Natural killer cell (primary cell): Measurements from ENCODE around the gene TTLL11. TPM values are rescaled to one million over a fixed set of nuclear protein-coding genes. Genes with fewer than 3 reads are reported as not detected.
A peak's percentile ranks its signal among the peaks of the same experiment; 100 is the strongest.

Experiments used
- ATAC-seq, 3 donors: fragments of 150-1000 bp in 2 of 3; fragments of 200-7000 bp in 1 of 3; cut with Tn5 transposase; 1 replicate in 1 of 3; 2 replicates in 2 of 3; pipeline ENCODE4 v1.10.0; 2021; ENCODE audit warnings: mild to moderate bottlenecking in 2 of 3, moderate library complexity in 2 of 3
- DNase-seq, 2 donors: peaks; one replicate each; pipeline versions ENCODE4 v3.0.0 to v3.0.0-alpha.2; 2013 to 2021; ENCODE audit warnings: mixed read lengths in 1 of 2
- H3K27ac ChIP-seq: one replicate; pipeline ENCODE4 v1.5.1; 2013; ENCODE audit warnings: mild to moderate bottlenecking, low read length
- H3K27me3 ChIP-seq: one replicate; pipeline ENCODE4 v1.6.1; 2013; ENCODE audit warnings: low read length; ENCODE audit not compliant: control insufficient read depth, insufficient read depth
- H3K36me3 ChIP-seq: one replicate; pipeline ENCODE4 v1.6.1; 2013; ENCODE audit warnings: low read length; ENCODE audit not compliant: control insufficient read depth, insufficient read depth
- H3K4me1 ChIP-seq: one replicate; pipeline ENCODE4 v1.6.1; 2013; ENCODE audit warnings: low read length; ENCODE audit not compliant: control insufficient read depth, insufficient read depth
- H3K4me3 ChIP-seq: one replicate; pipeline ENCODE4 v1.5.1; 2013; ENCODE audit warnings: low read length
- H3K9me3 ChIP-seq: one replicate; pipeline ENCODE4 v1.6.1; 2013; ENCODE audit warnings: low read length; ENCODE audit not compliant: control insufficient read depth, insufficient read depth
- H3K27ac Mint-ChIP-seq, 2 donors: one replicate each; pipeline ENCODE4 v1.8.0; 2022; ENCODE audit warnings: mild to moderate bottlenecking in 2 of 2, mixed read lengths in 2 of 2, moderate library complexity in 1 of 2
- H3K27me3 Mint-ChIP-seq, 2 donors: one replicate each; pipeline ENCODE4 v1.8.0; 2022; ENCODE audit warnings: low read depth in 2 of 2, mixed read lengths in 2 of 2
- H3K36me3 Mint-ChIP-seq: one replicate; pipeline ENCODE4 v1.8.0; 2022; ENCODE audit warnings: mixed read lengths
- H3K4me1 Mint-ChIP-seq, 2 donors: one replicate each; pipeline ENCODE4 v1.8.0; 2022; ENCODE audit warnings: mixed read lengths in 2 of 2
- H3K4me3 Mint-ChIP-seq: one replicate; pipeline ENCODE4 v1.8.0; 2022; ENCODE audit warnings: mild to moderate bottlenecking, moderate library complexity, mixed read lengths
- H3K9me3 Mint-ChIP-seq, 2 donors: one replicate each; pipeline ENCODE4 v1.8.0; 2022; ENCODE audit warnings: mixed read lengths in 2 of 2
- CTCF ChIP-seq: fragments of 200-600 bp; IDR thresholded peaks from one replicate; pipeline ENCODE4 v1.8.0; 2022; ENCODE audit warnings: antibody characterized with exemption
- WGBS: methylation state at CpG from one replicate; pipeline ENCODE4 v1.1.7; 2013; ENCODE audit warnings: missing lambda C conversion rate; ENCODE audit not compliant: insufficient coverage; 5-methylcytosine and 5-hydroxymethylcytosine counted together
- intact Hi-C: fragments of 100-400 bp; cut with micrococcal nuclease; formaldehyde crosslinking; loops from one replicate; pipeline ENCODE4 v1.14.2; 2022
- total RNA-seq, 4 donors: library from RNA; stranded (reverse); fragments of 120-200 nt in 1 of 4; gene quantifications; one replicate each; pipeline versions ENCODE4 v1.2.3 to v1.2.4, GENCODE V29; 2013 to 2022

The TTLL11 gene
- total RNA-seq, 3 donors from 2014 or later (not counting 1 experiment from before 2014, with no cell fraction given) = 3.4 to 4.6 (median 3.6) TPM

DNA sequence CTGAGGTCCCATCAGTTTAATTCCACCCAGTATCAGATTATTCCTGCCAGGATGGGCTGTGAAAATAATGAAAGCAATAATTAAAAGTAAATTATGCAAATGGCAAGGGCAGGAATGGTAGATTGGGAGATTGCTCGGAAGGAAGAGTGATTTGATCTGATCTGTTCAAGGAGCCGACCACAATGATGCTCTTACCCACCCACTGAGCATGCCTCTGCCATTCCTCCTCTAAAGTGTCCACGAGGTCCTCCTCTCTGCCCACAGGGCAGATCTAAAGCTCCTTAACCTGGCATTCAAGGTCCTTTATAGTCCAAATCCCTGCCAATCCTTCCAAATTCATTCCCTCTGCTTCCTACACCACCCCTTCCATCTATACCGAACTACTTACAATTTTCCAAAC, 147.8 kb downstream of the TTLL11 start:
- DNase-seq (no peak), ATAC-seq (no peak)
- 82% methylated on average over 2 of the region's 4 CpGs for WGBS
- no peak overlapping the region for H3K27ac Mint-ChIP-seq
- H3K4me3 Mint-ChIP-seq = no peak overlapping the region
- no peak for TF ChIP-seq CTCF
- no peaks in the 10 kb centered on the region for H3K9me3 Mint-ChIP-seq
- H3K4me3 ChIP-seq = no peak overlapping the region
- H3K27ac ChIP-seq = no peak overlapping the region
- no peaks in the 10 kb centered on the region for H3K9me3 ChIP-seq
- no peaks in the 10 kb centered on the region for H3K27me3 Mint-ChIP-seq
- intact Hi-C loops = no loop called here
- H3K36me3 ChIP-seq = no peaks in the 10 kb centered on the region
- H3K4me1 ChIP-seq = no peaks in the 10 kb centered on the region
- H3K4me1 Mint-ChIP-seq = no peaks in the 10 kb centered on the region
- H3K36me3 Mint-ChIP-seq = no peaks in the 10 kb centered on the region
- no peaks in the 10 kb centered on the region for H3K27me3 ChIP-seq

DNA sequence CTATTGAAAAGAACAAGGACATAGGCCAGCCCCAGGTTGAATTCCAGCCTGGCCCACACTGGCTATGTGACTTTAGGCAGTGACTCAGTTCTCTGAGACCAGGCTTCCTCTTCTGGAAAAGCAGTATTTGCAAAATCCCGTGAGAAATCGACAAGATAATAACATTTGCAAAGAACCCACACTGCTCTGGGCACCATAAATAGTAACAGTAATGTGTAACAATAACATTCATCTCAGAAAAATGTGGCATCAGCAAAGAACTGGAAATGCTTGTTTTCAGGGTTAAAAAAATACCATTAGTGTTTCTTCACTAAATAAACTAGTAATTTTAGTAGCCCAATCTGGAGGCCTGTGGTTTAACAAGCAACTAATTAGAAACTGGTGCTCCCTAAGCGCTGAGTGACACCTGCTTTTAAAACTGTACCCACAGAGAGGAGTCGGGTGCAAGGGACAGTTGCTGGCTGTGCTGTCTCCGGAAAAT, 148.4 kb downstream of the TTLL11 start:
- intact Hi-C loops = no loop called here
- Histone ChIP-seq H3K4me3 (no peak overlapping the region), H3K27me3 (no peaks in the 10 kb centered on the region), H3K36me3 (no peaks in the 10 kb centered on the region), H3K9me3 (no peaks in the 10 kb centered on the region), H3K27ac (no peak overlapping the region), H3K4me1 (no peaks in the 10 kb centered on the region)
- Mint-ChIP-seq H3K27ac (no peak overlapping the region), H3K36me3 (no peaks in the 10 kb centered on the region), H3K27me3 (no peaks in the 10 kb centered on the region), H3K9me3 (no peaks in the 10 kb centered on the region), H3K4me3 (no peak overlapping the region), H3K4me1 (no peaks in the 10 kb centered on the region)
- DNase-seq = no peak
- ATAC-seq = no peak
- 83% methylated on average over 4 of the region's 5 CpGs for WGBS
- TF ChIP-seq CTCF = no peak

GRCh38 chr9:121943463-121943862, 149.6 kb downstream of the TTLL11 start:
- intact Hi-C loops = no loop called here
- Mint-ChIP-seq H3K27ac (no peak overlapping the region), H3K27me3 (no peaks in the 10 kb centered on the region), H3K36me3 (no peaks in the 10 kb centered on the region), H3K4me3 (no peak overlapping the region), H3K9me3 (no peaks in the 10 kb centered on the region), H3K4me1 (no peaks in the 10 kb centered on the region)
- Histone ChIP-seq H3K4me1 (no peaks in the 10 kb centered on the region), H3K4me3 (no peak overlapping the region), H3K27ac (peak overlapping the region; percentile 43), H3K27me3 (no peaks in the 10 kb centered on the region), H3K36me3 (no peaks in the 10 kb centered on the region), H3K9me3 (no peaks in the 10 kb centered on the region)
- 67% methylated on average over 2 of the region's 2 CpGs for WGBS
- no peak for TF ChIP-seq CTCF
- DNase-seq (no peak), ATAC-seq (no peak)

GRCh38 chr9:121942866-121943382, 150.2 kb downstream of the TTLL11 start:
- intact Hi-C loops = no loop called here

More at GRCh38 chr9:121942866-121943382, 150.2 kb downstream of the TTLL11 start:
- H3K9me3 ChIP-seq = no peaks in the 10 kb centered on the region
- H3K36me3 ChIP-seq = no peaks in the 10 kb centered on the region
- no peak overlapping the region for H3K4me3 Mint-ChIP-seq
- 93% methylated on average over 12 of the region's 15 CpGs for WGBS
- no peak for TF ChIP-seq CTCF
- H3K36me3 Mint-ChIP-seq = no peaks in the 10 kb centered on the region
- ATAC-seq (no peak), DNase-seq (no peak)
- H3K4me3 ChIP-seq = no peak overlapping the region
- H3K27me3 ChIP-seq = no peaks in the 10 kb centered on the region
- no peaks in the 10 kb centered on the region for H3K4me1 ChIP-seq
- H3K27ac Mint-ChIP-seq = no peak overlapping the region
- H3K4me1 Mint-ChIP-seq = no peaks in the 10 kb centered on the region
- H3K9me3 Mint-ChIP-seq = no peaks in the 10 kb centered on the region
- peak overlapping the region; percentile 13 for H3K27ac ChIP-seq
- H3K27me3 Mint-ChIP-seq = no peaks in the 10 kb centered on the region
